ENCODE data around the gene IRAK2.
"Not testable (repeated sequence)": the region's sequence is repeated elsewhere in the genome, so short reads cannot be mapped to it uniquely, and the experiment has no call there.

IRAK2 gene

GRCh38 chr3:10162185-10162584 lies 2.5 kb upstream of the IRAK2 start:
- no peak for DNase-seq

- DNase-seq: not testable (repeated sequence)
Measured at GRCh38 chr3:10164201-10164545, 546 bp upstream of the IRAK2 start.

- no peak for DNase-seq
Measured at GRCh38 chr3:10166213-10166604, 1.5 kb downstream of the IRAK2 start.

- no peak for DNase-seq
Measured at GRCh38 chr3:10169000-10169496, 4.3 kb downstream of the IRAK2 start.

- DNase-seq: no peak
Measured at GRCh38 chr3:10170915-10171478, 6.3 kb downstream of the IRAK2 start.

GRCh38 chr3:10173095-10173925 lies 8.6 kb downstream of the IRAK2 start:
- peak; percentile 24 for DNase-seq

- DNase-seq: peak; percentile 75
Measured at GRCh38 chr3:10173926-10174435, 9.3 kb downstream of the IRAK2 start.

GRCh38 chr3:10175334-10175733 lies 10.6 kb downstream of the IRAK2 start:
- not testable (repeated sequence) for DNase-seq

GRCh38 chr3:10176150-10176549 lies 11.4 kb downstream of the IRAK2 start:
- not testable (repeated sequence) for DNase-seq

GRCh38 chr3:10177737-10178136 lies 13.0 kb downstream of the IRAK2 start:
- DNase-seq: no peak

- DNase-seq: no peak
Measured at GRCh38 chr3:10178892-10179291, 14.2 kb downstream of the IRAK2 start.

- no peak for DNase-seq
Measured at GRCh38 chr3:10180289-10180688, 15.6 kb downstream of the IRAK2 start.

- DNase-seq: no peak
Measured at GRCh38 chr3:10180738-10181295, 16.1 kb downstream of the IRAK2 start.

- no peak for DNase-seq
Measured at GRCh38 chr3:10182950-10183349, 18.2 kb downstream of the IRAK2 start.

- DNase-seq: no peak
Measured at GRCh38 chr3:10184250-10184649, 19.5 kb downstream of the IRAK2 start.

GRCh38 chr3:10185804-10186762 lies 21.4 kb downstream of the IRAK2 start:
- DNase-seq: no peak

GRCh38 chr3:10187290-10187876 lies 22.7 kb downstream of the IRAK2 start:
- no peak for DNase-seq

GRCh38 chr3:10187944-10188343 lies 23.2 kb downstream of the IRAK2 start:
- no peak for DNase-seq

- no peak for DNase-seq
Measured at GRCh38 chr3:10188804-10189556, 24.3 kb downstream of the IRAK2 start.

GRCh38 chr3:10189557-10190354 lies 25.0 kb downstream of the IRAK2 start:
- DNase-seq: no peak
